K562 (cell line): ENCODE data around the gene PPP2R1B. TPM values are rescaled to one million over a fixed set of nuclear protein-coding genes. Genes with fewer than 3 reads are reported as not detected.

Experiments used
- ATAC-seq: fragments of 200-7000 bp; cut with Tn5 transposase; 3 replicates; pipeline ENCODE4 v1.9.1; 2020; ENCODE audit warnings: moderate library complexity
- BruUV-seq: library from RNA; stranded (reverse); fragments of 400-500 nt; replicated peaks from 2 replicates; lab custom pipeline; 2021; lab: Mats Ljungman, UMichigan
- CTCF ChIA-PET: fragments of 300-600 bp; formaldehyde crosslinking; extraction: SDS; loops from one replicate; lab custom pipeline; 2021; ENCODE audit warnings: low intra/inter-chr PET ratio; lab: Yijun Ruan, JAX
- POLR2A ChIA-PET: fragments of 300-600, 350-650 bp; sonication (Branson Sonifier 250); formaldehyde crosslinking; extraction: SDS; loops from one replicate; lab custom pipeline; 2021; ENCODE audit warnings: antibody characterized with exemption, inconsistent platforms; lab: Yijun Ruan, JAX
- DNase-seq, 4 experiments: peaks; one replicate each; pipeline versions ENCODE4 v3.0.0 to v3.0.0-alpha.2; 2011 to 2018; ENCODE audit warnings: low spot score in 3 of 4, mixed read lengths in 3 of 4; ENCODE audit errors: extremely low read depth in 1 of 4
- FAIRE-seq: peaks from 2 replicates; lab custom pipeline; 2011; peaks lifted over from hg19 to GRCh38; lab: Jason Lieb, UNC
- H2AFZ ChIP-seq: 2 replicates; pipeline ENCODE4 v1.6.0; 2011; ENCODE audit warnings: low read depth, low read length, control low read depth, inconsistent platforms
- H3K27ac ChIP-seq: fragments of 200-600 bp; 3 replicates; pipeline ENCODE4 v1.8.0; 2011; ENCODE audit warnings: low read depth, mild to moderate bottlenecking, control low read depth, inconsistent platforms, low read length, moderate library complexity, mixed read lengths; ENCODE audit errors: extremely low read depth
- H3K27me3 ChIP-seq, 2 experiments: fragments of 300-600 bp in 1 of 2; 2 replicates in 1 of 2; 3 replicates in 1 of 2; pipeline versions ENCODE4 v1.6.0 to v1.8.0; 2011; ENCODE audit warnings: inconsistent platforms in 2 of 2, low read length in 2 of 2, mild to moderate bottlenecking in 1 of 2, mixed read lengths in 1 of 2, moderate library complexity in 1 of 2; ENCODE audit not compliant: control insufficient read depth in 2 of 2, insufficient read depth in 2 of 2
- H3K36me3 ChIP-seq: fragments of 300-600 bp; 3 replicates; pipeline ENCODE4 v1.8.0; 2011; ENCODE audit warnings: mild to moderate bottlenecking, low read length, inconsistent platforms; ENCODE audit not compliant: control insufficient read depth, insufficient read depth
- H3K4me1 ChIP-seq, 2 experiments: fragments of 200-600 bp in 1 of 2; replicated peaks in 1 of 2; 2 replicates in 1 of 2; 3 replicates in 1 of 2; pipeline versions ENCODE4 v1.5.1 to v1.8.0; 2011; ENCODE audit warnings: inconsistent platforms in 2 of 2, low read length in 2 of 2, mild to moderate bottlenecking in 1 of 2, mixed read lengths in 1 of 2, moderate library complexity in 1 of 2; ENCODE audit not compliant: control insufficient read depth in 2 of 2, insufficient read depth in 2 of 2
- H3K4me2 ChIP-seq: 2 replicates; pipeline ENCODE4 v1.6.1; 2011; ENCODE audit warnings: low read length, control low read depth, inconsistent platforms, mixed read lengths; ENCODE audit not compliant: insufficient read depth
- H3K4me3 ChIP-seq: fragments of 200-600 bp; sonication (generic), shearing (Covaris generic); 2 replicates; pipeline ENCODE4 v1.5.1; 2016; ENCODE audit warnings: control low read depth, inconsistent platforms
- H3K79me2 ChIP-seq: fragments of 200-600 bp; 3 replicates; pipeline ENCODE4 v1.8.0; 2011; ENCODE audit warnings: low read length, inconsistent platforms; ENCODE audit not compliant: control insufficient read depth, insufficient read depth
- H3K9ac ChIP-seq, 2 experiments: 2 replicates each; pipeline versions ENCODE4 v1.6.0 to v1.6.1; 2011; ENCODE audit warnings: low read depth in 2 of 2, low read length in 2 of 2, control low read depth in 1 of 2, inconsistent platforms in 1 of 2, mild to moderate bottlenecking in 1 of 2, mixed read lengths in 1 of 2; ENCODE audit not compliant: insufficient read depth in 1 of 2
- H3K9me1 ChIP-seq: one replicate; pipeline ENCODE4 v1.6.0; 2011; ENCODE audit warnings: inconsistent platforms, mild to moderate bottlenecking, low read length, moderate library complexity; ENCODE audit not compliant: control insufficient read depth, insufficient read depth
- H3K9me3 ChIP-seq: replicated peaks from 2 replicates; pipeline ENCODE4 v1.5.1; 2011; ENCODE audit warnings: low read depth, low read length, inconsistent platforms; ENCODE audit not compliant: control insufficient read depth, insufficient read depth
- H4K20me1 ChIP-seq: replicated peaks from 2 replicates; pipeline ENCODE4 v1.6.1; 2011; ENCODE audit warnings: low read length, inconsistent platforms, mixed read lengths; ENCODE audit not compliant: control insufficient read depth, insufficient read depth
- BMI1 ChIP-seq: fragments of 150-350 bp; IDR thresholded peaks from 2 replicates; pipeline ENCODE4 v1.6.1; 2014; ENCODE audit warnings: low read length
- CCAR2 ChIP-seq: fragments of 200-400 bp; formaldehyde crosslinking; IDR thresholded peaks from 2 replicates; pipeline ENCODE4 v1.6.1; 2017; ENCODE audit warnings: mild to moderate bottlenecking, low read depth, low read length
- HDAC1 ChIP-seq, 2 experiments: fragments of 450-650 bp; IDR thresholded peaks; 2 replicates each; pipeline ENCODE4 v1.6.1; 2016 to 2017; ENCODE audit warnings: inconsistent platforms in 1 of 2, mild to moderate bottlenecking in 1 of 2, moderate library complexity in 1 of 2
- HDAC8 ChIP-seq: fragments of 450-650 bp; IDR thresholded peaks from 2 replicates; pipeline ENCODE4 v1.6.1; 2016; ENCODE audit warnings: mild to moderate bottlenecking, missing genetic modification characterization, moderate library complexity, missing compliant biosample characterization
- NFXL1 ChIP-seq: fragments of 450-650 bp; formaldehyde crosslinking; IDR thresholded peaks from 2 replicates; pipeline ENCODE4 v1.4.0; 2021; ENCODE audit warnings: mild to moderate bottlenecking
- NR1H2 ChIP-seq: sonication (generic); formaldehyde crosslinking; IDR thresholded peaks from 2 replicates; pipeline ENCODE4 v1.4.0; 2020; ENCODE audit warnings: mild to moderate bottlenecking, missing genetic modification reagents
- PCBP1 ChIP-seq: fragments of 200-400 bp; formaldehyde crosslinking; IDR thresholded peaks from 2 replicates; pipeline ENCODE4 v1.6.1; 2018; ENCODE audit warnings: mild to moderate bottlenecking, low read depth, low read length; ENCODE audit not compliant: poor library complexity, severe bottlenecking
- POU5F1 ChIP-seq: fragments of 150-350 bp; IDR thresholded peaks from 2 replicates; pipeline ENCODE4 v1.6.1; 2014; ENCODE audit warnings: borderline replicate concordance, low read length, low read depth, mild to moderate bottlenecking; ENCODE audit not compliant: partially characterized antibody
- RNF2 ChIP-seq: sonication (generic); IDR thresholded peaks from 2 replicates; pipeline ENCODE4 v1.6.1; 2016
- SETDB1 ChIP-seq: IDR thresholded peaks from one replicate; pipeline ENCODE4 v1.6.1; 2012; ENCODE audit warnings: low read length, control low read depth, inconsistent platforms
- SMAD1 ChIP-seq: fragments of 150-350 bp; IDR thresholded peaks from 2 replicates; pipeline ENCODE4 v1.6.1; 2014; ENCODE audit warnings: low read length, low read depth; ENCODE audit not compliant: partially characterized antibody
- SMAD3 ChIP-seq: fragments of 450-650 bp; formaldehyde crosslinking; conservative IDR thresholded peaks from 2 replicates; pipeline ENCODE4 v1.4.0; 2020; ENCODE audit warnings: mild to moderate bottlenecking
- ZFPM2 ChIP-seq: fragments of 250-450 bp; sonication (Bioruptor Pico); IDR thresholded peaks from 2 replicates; pipeline ENCODE4 v1.5.1; 2022; ENCODE audit warnings: mild to moderate bottlenecking
- ZNF23 ChIP-seq: fragments of 250-450 bp; sonication (Bioruptor Pico); IDR thresholded peaks from 2 replicates; pipeline ENCODE4 v1.4.0; 2020; ENCODE audit warnings: mild to moderate bottlenecking
- ZNF232 ChIP-seq: sonication (generic); formaldehyde crosslinking; IDR thresholded peaks from 2 replicates; pipeline ENCODE4 v1.8.0; 2022; ENCODE audit warnings: mild to moderate bottlenecking, missing genetic modification reagents
- ZNF436 ChIP-seq: fragments of 250-450, 450-650 bp; sonication (Bioruptor Pico); formaldehyde crosslinking; IDR thresholded peaks from 2 replicates; pipeline ENCODE4 v1.7.0; 2020; ENCODE audit warnings: mild to moderate bottlenecking
- WGBS: fragments of 100-300 bp; shearing (Covaris generic); methylation state at CpG from one replicate; pipeline ENCODE4 v1.1.6; 2016; ENCODE audit warnings: low coverage, mixed read lengths; ENCODE audit not compliant: insufficient coverage; ENCODE audit errors: missing lambda C conversion rate; 5-methylcytosine and 5-hydroxymethylcytosine counted together
- in situ Hi-C: fragments of 300-500 bp; cut with MboI; formaldehyde crosslinking; loops from 4 replicates; pipeline ENCODE4 v1.15.0; 2018; ENCODE audit warnings: inconsistent platforms, mixed read lengths
- intact Hi-C: fragments of 100-400 bp; cut with micrococcal nuclease; formaldehyde crosslinking; loops from 2 replicates; pipeline ENCODE4 v1.14.2; 2022
- polyA plus RNA-seq, 8 experiments: library from polyadenylated mRNA; depleted of rRNA in 4 of 8; stranded (reverse) in 5 of 8; unstranded in 3 of 8; fragments of >200 nt; fragmentation: Nextera tagmentation in 2 of 8; fragmentation: Illumina TruSeq in 1 of 8; extraction: Ambion mirVana in 2 of 8; extraction: Trizol in 1 of 8; gene quantifications; 2 replicates each; pipeline versions ENCODE4 v1.2.1 to v1.2.3, GENCODE V29; 2011 to 2014; ENCODE audit warnings: inconsistent platforms in 1 of 8, missing spikeins in 1 of 8
- total RNA-seq, 7 experiments: library from RNA; depleted of rRNA in 6 of 7; stranded (reverse); fragments of >200 nt in 6 of 7; fragmentation: Illumina TruSeq in 2 of 7; extraction: Trizol in 2 of 7; gene quantifications; 2 replicates each; pipeline versions ENCODE4 v1.2.1 to v1.2.3, GENCODE V29; 2011 to 2021; ENCODE audit warnings: low replicate concordance in 1 of 7
- TF ChIP-seq, protein P1 (sequence below), 2 experiments: fragments of 450-650 bp in 1 of 2; IDR thresholded peaks; 2 replicates each; pipeline ENCODE4 v1.6.1; 2011 to 2017; ENCODE audit warnings: low read depth in 2 of 2, antibody characterized with exemption in 1 of 2, borderline replicate concordance in 1 of 2, low read length in 1 of 2, mild to moderate bottlenecking in 1 of 2, mixed read lengths in 1 of 2; ENCODE audit not compliant: control insufficient read depth in 1 of 2
- TF ChIP-seq, protein P2 (sequence below): fragments of 250-450 bp; sonication (Bioruptor Pico); IDR thresholded peaks from 2 replicates; pipeline ENCODE4 v1.4.0; 2020

Gene PPP2R1B
- total and polyA plus RNA-seq, 9 of the 15 experiments (the other 6 are each of a cell fraction or from before 2014, with no cell fraction given): 24.6 to 68.5 (median 39.8) TPM

DNA sequence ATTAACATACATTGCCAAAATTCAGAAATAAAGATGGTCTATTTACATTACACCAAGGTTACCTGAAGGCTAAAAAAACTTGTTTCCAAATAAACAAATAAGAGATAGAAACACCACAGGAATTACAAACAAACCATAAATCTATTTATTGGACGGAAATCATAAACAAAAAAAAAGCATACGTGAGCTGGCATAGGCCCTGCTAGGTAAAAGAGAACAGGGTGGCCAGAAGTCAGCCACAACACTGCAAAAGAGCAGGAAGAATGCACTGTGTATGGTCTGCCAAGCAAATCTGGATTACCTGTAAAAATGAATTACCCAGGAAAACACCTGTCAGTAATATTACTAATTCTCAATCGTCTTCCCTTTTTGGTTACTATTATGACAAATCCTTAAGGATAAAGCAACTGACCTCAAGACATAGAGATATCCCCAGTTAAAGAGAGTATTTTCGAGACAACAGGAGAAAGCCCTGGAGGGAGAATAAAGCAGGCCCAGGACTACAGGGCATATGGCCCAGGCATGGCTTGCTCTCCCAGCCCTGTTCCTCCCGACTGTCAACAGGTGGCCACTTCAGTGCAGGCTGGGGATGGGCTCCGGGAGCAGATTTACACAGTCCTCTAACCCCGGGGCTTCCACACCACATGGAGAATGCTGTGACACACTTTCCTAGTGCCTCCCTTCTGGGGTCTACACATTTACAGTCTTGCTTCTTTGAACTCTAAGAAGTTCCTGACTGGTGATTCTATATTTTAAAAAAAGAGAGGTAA lies 18.0 kb downstream of the PPP2R1B start:
- TF ChIP-seq NR1H2 (CRISPR knock-in tag): no peak
- no peak for TF ChIP-seq POU5F1
- no peak for TF ChIP-seq BMI1
- no peak for TF ChIP-seq ZFPM2
- no peak for TF ChIP-seq RNF2
- TF ChIP-seq ZNF23 (CRISPR knock-in tag): no peak
- TF ChIP-seq, protein P1, sequence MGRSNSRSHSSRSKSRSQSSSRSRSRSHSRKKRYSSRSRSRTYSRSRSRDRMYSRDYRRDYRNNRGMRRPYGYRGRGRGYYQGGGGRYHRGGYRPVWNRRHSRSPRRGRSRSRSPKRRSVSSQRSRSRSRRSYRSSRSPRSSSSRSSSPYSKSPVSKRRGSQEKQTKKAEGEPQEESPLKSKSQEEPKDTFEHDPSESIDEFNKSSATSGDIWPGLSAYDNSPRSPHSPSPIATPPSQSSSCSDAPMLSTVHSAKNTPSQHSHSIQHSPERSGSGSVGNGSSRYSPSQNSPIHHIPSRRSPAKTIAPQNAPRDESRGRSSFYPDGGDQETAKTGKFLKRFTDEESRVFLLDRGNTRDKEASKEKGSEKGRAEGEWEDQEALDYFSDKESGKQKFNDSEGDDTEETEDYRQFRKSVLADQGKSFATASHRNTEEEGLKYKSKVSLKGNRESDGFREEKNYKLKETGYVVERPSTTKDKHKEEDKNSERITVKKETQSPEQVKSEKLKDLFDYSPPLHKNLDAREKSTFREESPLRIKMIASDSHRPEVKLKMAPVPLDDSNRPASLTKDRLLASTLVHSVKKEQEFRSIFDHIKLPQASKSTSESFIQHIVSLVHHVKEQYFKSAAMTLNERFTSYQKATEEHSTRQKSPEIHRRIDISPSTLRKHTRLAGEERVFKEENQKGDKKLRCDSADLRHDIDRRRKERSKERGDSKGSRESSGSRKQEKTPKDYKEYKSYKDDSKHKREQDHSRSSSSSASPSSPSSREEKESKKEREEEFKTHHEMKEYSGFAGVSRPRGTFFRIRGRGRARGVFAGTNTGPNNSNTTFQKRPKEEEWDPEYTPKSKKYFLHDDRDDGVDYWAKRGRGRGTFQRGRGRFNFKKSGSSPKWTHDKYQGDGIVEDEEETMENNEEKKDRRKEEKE (IDR thresholded peaks at IDR 0.05; ENCODE audit: borderline replicate concordance in 1 of 2, control insufficient read depth in 1 of 2, low read depth in 2 of 2, low read length in 1 of 2): no peak
- no peak for TF ChIP-seq NFXL1 (CRISPR knock-in tag)
- no peak for TF ChIP-seq SMAD3 (CRISPR knock-in tag)
- no peak for TF ChIP-seq PCBP1
- no peak for TF ChIP-seq SETDB1
- TF ChIP-seq ZNF436 (CRISPR knock-in tag): no peak
- no peak for TF ChIP-seq HDAC1 (IDR thresholded peaks at IDR 0.05)
- TF ChIP-seq SMAD1: no peak
- no peak for TF ChIP-seq HDAC8 (tag)
- TF ChIP-seq CCAR2: no peak
- TF ChIP-seq, protein P2, sequence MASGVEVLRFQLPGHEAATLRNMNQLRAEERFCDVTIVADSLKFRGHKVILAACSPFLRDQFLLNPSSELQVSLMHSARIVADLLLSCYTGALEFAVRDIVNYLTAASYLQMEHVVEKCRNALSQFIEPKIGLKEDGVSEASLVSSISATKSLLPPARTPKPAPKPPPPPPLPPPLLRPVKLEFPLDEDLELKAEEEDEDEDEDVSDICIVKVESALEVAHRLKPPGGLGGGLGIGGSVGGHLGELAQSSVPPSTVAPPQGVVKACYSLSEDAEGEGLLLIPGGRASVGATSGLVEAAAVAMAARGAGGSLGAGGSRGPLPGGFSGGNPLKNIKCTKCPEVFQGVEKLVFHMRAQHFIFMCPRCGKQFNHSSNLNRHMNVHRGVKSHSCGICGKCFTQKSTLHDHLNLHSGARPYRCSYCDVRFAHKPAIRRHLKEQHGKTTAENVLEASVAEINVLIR (CRISPR knock-in tag): no peak
- TF ChIP-seq ZNF232: no peak
- TF ChIP-seq, all 486 proteins: peak for 0
- intact Hi-C loops: no loop called here

More for the DNA sequence above, 18.0 kb downstream of the PPP2R1B start:
- Histone ChIP-seq H3K9me1 (no peaks in the 10 kb centered on the region), H3K4me3 (no peak overlapping the region), H3K36me3 (peaks cover 91% of the 10 kb centered on the region), H3K27ac (no peak overlapping the region), H3K27me3 (no peaks in the 10 kb centered on the region), H3K9ac (peak overlapping the region in 1 of 2 experiments; percentile 74; a peak in 1 of 4 replicates), H3K4me1 (no peaks in the 10 kb centered on the region), H4K20me1 (no peaks in the 10 kb centered on the region), H3K4me2 (no peak overlapping the region), H2AFZ (no peak overlapping the region), H3K9me3 (no peaks in the 10 kb centered on the region), H3K79me2 (no peaks in the 10 kb centered on the region)
- DNase-seq (no peak), FAIRE-seq (no peak), ATAC-seq (peak; percentile 67)
- no TSS peak for BruUV-seq
- in situ Hi-C loops: no loop called here
- POLR2A ChIA-PET: interaction anchor here (0.6 to 1.4 kb wide), 3 partner anchors 11 to 122 kb away, joined by 3 to 4 read pairs (median 3); no protein-coding TSS in a partner anchor
- WGBS: 79% methylated on average over 7 of the region's 7 CpGs
- CTCF ChIA-PET: no interaction called here
